Naive B cell (primary cell): ENCODE results near the gene OR4D1. TPM values are rescaled to one million over a fixed set of nuclear protein-coding genes. Genes with fewer than 3 reads are reported as not detected.
"Not testable (repeated sequence)": the region's sequence is repeated elsewhere in the genome, so short reads cannot be mapped to it uniquely, and the experiment has no call there.

ENCODE experiments used
- ATAC-seq, 2 donors: fragments of 150-1000 bp; cut with Tn5 transposase; 2 replicates each; pipeline ENCODE4 v1.10.0; 2021; ENCODE audit warnings: low read depth in 2 of 2, mild to moderate bottlenecking in 2 of 2, moderate library complexity in 2 of 2
- DNase-seq: peaks from one replicate; pipeline ENCODE4 v3.0.0; 2022
- H3K27ac Mint-ChIP-seq, 6 donors: one replicate each; pipeline ENCODE4 v1.8.0; 2020 to 2022; ENCODE audit warnings: mild to moderate bottlenecking in 6 of 6, mixed read lengths in 6 of 6, moderate library complexity in 5 of 6, inconsistent platforms in 2 of 6
- H3K27me3 Mint-ChIP-seq, 3 donors: one replicate each; pipeline ENCODE4 v1.8.0; 2021 to 2022; ENCODE audit warnings: mixed read lengths in 3 of 3, mild to moderate bottlenecking in 1 of 3
- H3K36me3 Mint-ChIP-seq, 2 donors: one replicate each; pipeline ENCODE4 v1.8.0; 2020 to 2022; ENCODE audit warnings: mixed read lengths in 2 of 2, inconsistent platforms in 1 of 2, mild to moderate bottlenecking in 1 of 2
- H3K4me1 Mint-ChIP-seq, 3 donors: one replicate each; pipeline ENCODE4 v1.8.0; 2020 to 2022; ENCODE audit warnings: mixed read lengths in 3 of 3, inconsistent platforms in 1 of 3, mild to moderate bottlenecking in 1 of 3, moderate library complexity in 1 of 3
- H3K4me3 Mint-ChIP-seq, 8 donors: one replicate each; pipeline ENCODE4 v1.8.0; 2020 to 2022; ENCODE audit warnings: mild to moderate bottlenecking in 8 of 8, mixed read lengths in 8 of 8, moderate library complexity in 8 of 8, inconsistent platforms in 2 of 8
- H3K9me3 Mint-ChIP-seq, 7 donors: one replicate each; pipeline ENCODE4 v1.8.0; 2020 to 2022; ENCODE audit warnings: mixed read lengths in 7 of 7, mild to moderate bottlenecking in 5 of 7, inconsistent platforms in 2 of 7, moderate library complexity in 1 of 7
- polyA plus RNA-seq, 6 donors: library from polyadenylated mRNA; unstranded; fragments of 300-500 nt; fragmentation: Illumina TruSeq; gene quantifications; one replicate each; pipeline ENCODE4 v1.2.3, GENCODE V29; 2021; ENCODE audit warnings: low read depth in 6 of 6

Gene OR4D1
- polyA plus RNA-seq, 6 donors from 2014 or later = 0.07 TPM; not detected in 5

- Mint-ChIP-seq H3K27ac (no peak overlapping the region), H3K4me3 (no peak overlapping the region), H3K9me3 (peaks cover 0 to 6% (median 0%) of the 10 kb centered on the region in 7 donors), H3K27me3 (peaks cover 39 to 64% (median 51%) of the 10 kb centered on the region in 3 donors), H3K4me1 (no peaks in the 10 kb centered on the region), H3K36me3 (peaks cover 0 to under 1% of the 10 kb centered on the region in 2 donors)
- no peak for ATAC-seq
- no peak for DNase-seq
Measured at GRCh38 chr17:58127846-58128245, 20.3 kb upstream of the OR4D1 start.

GRCh38 chr17:58132697-58133096, 15.5 kb upstream of the OR4D1 start:
- H3K27ac Mint-ChIP-seq, H3K4me1 Mint-ChIP-seq, ATAC-seq, DNase-seq, H3K4me3 Mint-ChIP-seq: not testable (repeated sequence)
- Mint-ChIP-seq H3K27me3 (peaks cover 44 to 78% (median 55%) of the 10 kb centered on the region in 3 donors), H3K9me3 (peaks cover 0 to 29% (median 18%) of the 10 kb centered on the region in 7 donors), H3K36me3 (peaks cover 11 to 17% of the 10 kb centered on the region in 2 donors)

DNA sequence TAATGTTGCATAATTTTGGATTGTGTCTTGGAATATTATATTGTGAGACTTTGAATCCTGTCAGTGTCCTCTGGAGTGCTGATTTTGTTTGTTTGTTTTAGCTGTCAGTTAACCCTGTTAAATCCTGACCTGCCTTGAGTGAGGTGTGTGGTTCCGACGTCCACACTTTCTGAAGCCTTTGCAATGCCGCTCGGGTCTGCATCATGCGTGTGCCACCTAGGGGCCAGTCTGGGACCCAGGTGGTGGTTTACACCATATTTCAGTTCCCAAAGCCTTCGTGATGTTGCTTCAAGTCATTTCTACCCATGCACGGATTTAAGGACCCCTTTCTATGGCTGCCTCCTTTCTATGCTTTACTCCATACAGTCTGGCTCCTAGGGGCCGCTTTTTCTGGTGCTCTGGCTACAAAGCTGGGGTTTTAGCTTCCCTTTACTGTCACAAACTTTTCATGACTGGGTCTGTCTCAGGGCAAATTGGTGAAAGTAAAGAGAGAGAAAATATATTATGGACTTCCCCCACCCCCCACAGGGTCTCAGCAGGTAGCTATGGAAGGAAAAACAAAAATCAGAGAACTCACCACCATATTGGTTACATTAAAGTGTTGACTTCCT, 11.4 kb upstream of the OR4D1 start:
- Mint-ChIP-seq H3K27me3 (peaks cover 39 to 82% (median 63%) of the 10 kb centered on the region in 3 donors), H3K27ac (no peak overlapping the region), H3K36me3 (peaks cover 15 to 17% of the 10 kb centered on the region in 2 donors), H3K4me3 (no peak overlapping the region), H3K4me1 (no peaks in the 10 kb centered on the region), H3K9me3 (peaks cover 0 to 36% (median 18%) of the 10 kb centered on the region in 7 donors)
- DNase-seq = no peak
- ATAC-seq = no peak

DNA sequence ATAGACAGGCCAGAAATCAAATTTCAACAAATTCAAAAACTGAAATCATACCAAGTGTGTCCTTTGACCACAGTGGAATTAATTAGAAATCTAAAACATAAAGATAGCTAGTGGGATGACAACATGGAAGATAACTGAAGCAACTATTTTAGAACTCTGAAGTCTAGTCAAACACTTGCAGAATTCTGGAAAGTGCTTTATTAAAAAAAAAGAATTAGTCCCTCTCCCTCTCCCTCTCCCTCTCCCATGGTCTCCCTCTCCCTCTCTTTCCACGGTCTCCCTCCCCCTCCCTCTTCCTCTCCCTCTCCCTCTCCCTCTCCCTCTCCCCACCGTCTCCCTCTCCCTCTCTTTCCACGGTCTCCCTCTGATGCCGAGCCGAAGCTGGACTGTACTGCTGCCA, 6.7 kb upstream of the OR4D1 start:
- DNase-seq (no peak), ATAC-seq (no peak)
- Mint-ChIP-seq H3K9me3 (peaks cover 19 to 46% (median 34%) of the 10 kb centered on the region in 7 donors), H3K36me3 (peaks cover 12 to 26% of the 10 kb centered on the region in 2 donors), H3K4me3 (peak overlapping the region in 2 of 8 donors; percentile 7 to 30), H3K4me1 (no peaks in the 10 kb centered on the region), H3K27me3 (peaks cover 29 to 69% (median 50%) of the 10 kb centered on the region in 3 donors), H3K27ac (no peak overlapping the region)

DNA sequence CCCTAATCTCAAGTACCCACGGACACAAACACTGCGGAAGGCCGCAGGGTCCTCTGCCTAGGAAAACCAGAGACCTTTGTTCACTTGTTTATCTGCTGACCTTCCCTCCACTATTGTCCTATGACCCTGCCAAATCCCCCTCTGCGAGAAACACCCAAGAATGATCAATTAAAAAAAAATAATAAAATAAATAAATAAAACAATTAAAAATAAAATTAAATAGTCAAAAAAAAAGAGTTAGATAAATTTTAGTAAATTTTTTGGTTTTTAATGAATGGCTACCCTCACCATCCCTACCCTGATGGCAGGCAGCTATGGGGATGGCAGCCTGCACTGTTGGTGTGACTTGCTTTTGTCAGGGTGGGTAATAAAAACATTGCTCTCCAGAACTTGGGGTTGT, 4.8 kb upstream of the OR4D1 start:
- not testable (repeated sequence) for DNase-seq, H3K4me1 Mint-ChIP-seq, H3K27ac Mint-ChIP-seq, H3K4me3 Mint-ChIP-seq, ATAC-seq
- peaks cover 21 to 44% (median 36%) of the 10 kb centered on the region in 7 donors for H3K9me3 Mint-ChIP-seq
- peaks cover 9 to 29% of the 10 kb centered on the region in 2 donors for H3K36me3 Mint-ChIP-seq
- H3K27me3 Mint-ChIP-seq = peaks cover 26 to 74% (median 54%) of the 10 kb centered on the region in 3 donors

- Mint-ChIP-seq H3K27me3 (peaks cover 32 to 74% (median 60%) of the 10 kb centered on the region in 3 donors), H3K4me1 (no peaks in the 10 kb centered on the region), H3K9me3 (peaks cover 21 to 44% (median 36%) of the 10 kb centered on the region in 7 donors), H3K27ac (no peak overlapping the region), H3K4me3 (no peak overlapping the region), H3K36me3 (peaks cover 6 to 29% of the 10 kb centered on the region in 2 donors)
- ATAC-seq (no peak), DNase-seq (no peak)
Measured at GRCh38 chr17:58144801-58145200, 3.4 kb upstream of the OR4D1 start.

- peaks cover 21 to 42% (median 32%) of the 10 kb centered on the region in 7 donors for H3K9me3 Mint-ChIP-seq
- no peak for ATAC-seq
- peaks cover 0 to 9% (median 7%) of the 10 kb centered on the region in 3 donors for H3K4me1 Mint-ChIP-seq
- no peak overlapping the region for H3K27ac Mint-ChIP-seq
- DNase-seq = no peak
- H3K36me3 Mint-ChIP-seq = peaks cover 6 to 29% of the 10 kb centered on the region in 2 donors
- no peak overlapping the region for H3K4me3 Mint-ChIP-seq
- peaks cover 28 to 64% (median 48%) of the 10 kb centered on the region in 3 donors for H3K27me3 Mint-ChIP-seq
Measured at GRCh38 chr17:58148609-58149008, 425 bp downstream of the OR4D1 start.

GRCh38 chr17:58150394-58150793, 2.2 kb downstream of the OR4D1 start:
- Mint-ChIP-seq H3K27me3 (peaks cover 29 to 63% (median 37%) of the 10 kb centered on the region in 3 donors), H3K4me1 (peaks cover 0 to 9% (median 7%) of the 10 kb centered on the region in 3 donors), H3K27ac (no peak overlapping the region), H3K36me3 (peaks cover 0 to 14% of the 10 kb centered on the region in 2 donors), H3K4me3 (no peak overlapping the region), H3K9me3 (peaks cover 10 to 24% (median 15%) of the 10 kb centered on the region in 7 donors)
- DNase-seq = no peak
- no peak for ATAC-seq

DNA sequence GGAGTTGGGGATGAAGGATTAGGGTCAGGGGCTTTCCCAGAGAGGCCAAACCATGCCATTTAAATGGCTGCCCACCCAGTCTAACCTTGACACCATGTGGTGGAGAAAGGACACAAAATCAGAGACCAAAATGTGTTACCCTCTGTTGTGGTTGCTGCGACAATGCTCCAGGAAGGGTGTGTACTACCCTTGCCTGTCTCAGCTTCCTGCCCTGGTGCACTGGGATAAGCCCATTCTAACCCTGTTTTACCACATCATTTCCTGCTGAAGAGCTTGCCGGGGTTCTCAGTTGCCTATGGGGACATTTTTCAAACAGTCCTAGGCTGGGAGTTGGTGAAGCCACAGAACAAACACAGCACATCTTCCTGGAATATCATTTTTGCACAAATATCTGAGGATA, 4.9 kb downstream of the OR4D1 start:
- Mint-ChIP-seq H3K4me1 (peaks cover 6 to 16% (median 15%) of the 10 kb centered on the region in 3 donors), H3K36me3 (peaks cover 0 to 4% of the 10 kb centered on the region in 2 donors), H3K4me3 (peak overlapping the region in 1 of 8 donors; percentile 32), H3K9me3 (peaks cover 0 to 3% (median 0%) of the 10 kb centered on the region in 7 donors), H3K27ac (peak overlapping the region in 1 of 6 donors; percentile 56), H3K27me3 (peaks cover 43 to 63% (median 44%) of the 10 kb centered on the region in 3 donors)
- DNase-seq = no peak
- ATAC-seq = peak in 1 of 2 donors; percentile 19

GRCh38 chr17:58153671-58154070, 5.5 kb downstream of the OR4D1 start:
- peaks cover 37 to 56% (median 38%) of the 10 kb centered on the region in 3 donors for H3K27me3 Mint-ChIP-seq
- no peak overlapping the region for H3K27ac Mint-ChIP-seq
- H3K4me1 Mint-ChIP-seq = peaks cover 6 to 16% (median 15%) of the 10 kb centered on the region in 3 donors
- no peak for ATAC-seq
- DNase-seq = no peak
- H3K4me3 Mint-ChIP-seq = no peak overlapping the region
- peaks cover 0 to 3% (median 0%) of the 10 kb centered on the region in 7 donors for H3K9me3 Mint-ChIP-seq
- peaks cover 0 to 4% of the 10 kb centered on the region in 2 donors for H3K36me3 Mint-ChIP-seq

DNA sequence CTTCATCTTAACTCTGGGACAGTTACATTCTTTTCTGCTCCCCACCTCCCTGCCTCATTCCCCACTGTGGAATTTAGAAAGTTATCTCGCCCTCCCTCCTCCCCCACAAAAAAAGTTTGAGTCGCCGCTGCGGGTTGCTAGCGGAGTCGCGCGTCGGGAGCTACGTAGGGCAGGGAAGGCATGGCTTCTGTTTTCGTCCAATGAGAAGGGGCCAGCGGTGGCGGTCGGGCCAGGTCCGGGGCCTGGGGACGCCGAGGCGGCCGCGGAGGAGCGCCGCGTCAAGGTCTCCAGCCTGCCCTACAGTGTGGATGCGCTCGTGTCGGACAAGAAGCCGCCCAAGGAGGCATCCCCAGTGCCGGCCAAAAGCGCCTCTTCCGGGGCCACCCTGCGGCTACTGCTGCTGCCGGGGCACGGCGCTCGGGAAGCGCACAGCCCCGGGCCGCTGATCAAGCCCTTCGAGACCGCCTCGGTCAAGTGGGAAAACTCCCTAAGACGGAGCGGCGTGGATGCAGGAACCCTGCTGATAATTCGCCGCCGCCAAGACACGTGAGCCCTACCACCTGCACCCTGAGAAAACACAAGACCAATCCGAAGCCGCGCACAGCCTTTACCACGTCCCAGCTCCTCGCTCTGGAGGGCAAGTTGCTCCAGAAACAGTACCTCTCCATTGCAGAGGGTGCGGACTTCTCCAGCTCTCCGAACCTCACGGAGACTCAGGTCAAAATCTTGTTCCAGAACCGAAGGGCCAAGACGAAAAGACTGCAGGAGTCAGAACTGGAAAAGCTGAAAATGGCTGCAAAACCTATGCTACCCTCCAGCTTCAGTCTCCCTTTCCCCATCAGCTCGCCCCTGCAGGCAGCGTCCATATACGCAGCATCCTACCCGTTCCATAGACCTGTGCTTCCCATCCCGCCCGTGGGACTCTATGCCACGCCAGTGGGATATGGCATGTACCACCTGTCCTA, 8.9 kb downstream of the OR4D1 start:
- Mint-ChIP-seq H3K27me3 (peaks cover 38 to 53% (median 38%) of the 10 kb centered on the region in 3 donors), H3K27ac (peak overlapping the region in 1 of 6 donors; percentile 17), H3K36me3 (peaks cover 0 to 12% of the 10 kb centered on the region in 2 donors), H3K4me3 (peak overlapping the region; percentile 53 to 87 (median 83)), H3K9me3 (peaks cover 0 to 3% (median 0%) of the 10 kb centered on the region in 7 donors), H3K4me1 (peaks cover 6 to 16% (median 15%) of the 10 kb centered on the region in 3 donors)
- ATAC-seq = peak; percentile 50 to 68
- DNase-seq = no peak

DNA sequence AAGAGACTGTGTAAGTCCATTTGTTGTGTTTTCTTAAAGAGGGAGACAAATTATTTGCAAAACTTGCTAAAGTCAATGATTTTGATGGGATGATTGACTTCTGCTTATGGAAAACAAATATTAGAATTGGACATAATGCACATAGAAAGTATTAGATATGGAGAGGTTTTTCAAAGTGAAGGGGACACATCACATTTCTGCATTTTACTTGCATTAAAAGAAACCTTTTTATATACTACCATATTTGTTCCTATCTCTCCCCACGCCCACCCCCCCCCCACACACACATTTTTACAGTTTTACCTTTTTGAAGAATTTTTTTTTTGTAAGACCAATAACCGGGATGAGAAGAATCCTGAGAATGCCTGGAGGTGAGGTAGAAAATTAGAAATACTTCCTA, 10.0 kb downstream of the OR4D1 start:
- DNase-seq = no peak
- Mint-ChIP-seq H3K36me3 (peaks cover 0 to 12% of the 10 kb centered on the region in 2 donors), H3K27me3 (peaks cover 41 to 57% (median 42%) of the 10 kb centered on the region in 3 donors), H3K9me3 (peaks cover 0 to 3% (median 0%) of the 10 kb centered on the region in 7 donors), H3K4me1 (peaks cover 6 to 10% (median 9%) of the 10 kb centered on the region in 3 donors), H3K4me3 (no peak overlapping the region), H3K27ac (no peak overlapping the region)
- no peak for ATAC-seq

GRCh38 chr17:58161566-58161965, 13.4 kb downstream of the OR4D1 start:
- H3K27ac Mint-ChIP-seq = no peak overlapping the region
- no peak for ATAC-seq
- peaks cover 47 to 60% (median 50%) of the 10 kb centered on the region in 3 donors for H3K27me3 Mint-ChIP-seq
- no peak for DNase-seq
- H3K9me3 Mint-ChIP-seq = peaks cover 0 to 2% (median 0%) of the 10 kb centered on the region in 7 donors
- H3K4me1 Mint-ChIP-seq = peaks cover 6 to 8% (median 8%) of the 10 kb centered on the region in 3 donors
- peaks cover 0 to 12% of the 10 kb centered on the region in 2 donors for H3K36me3 Mint-ChIP-seq
- H3K4me3 Mint-ChIP-seq = no peak overlapping the region
